Fibroblast of mammary gland (primary cell): ENCODE data around the gene KMT2C.
"Not testable (repeated sequence)": the region's sequence is repeated elsewhere in the genome, so short reads cannot be mapped to it uniquely, and the experiment has no call there.

ENCODE experiments used
- DNase-seq: peaks from one replicate; pipeline ENCODE4 v3.0.0-alpha.2; 2010; ENCODE audit warnings: low read depth
- H3K4me3 ChIP-seq: 2 replicates; pipeline ENCODE4 v1.5.1; 2011; ENCODE audit warnings: low read depth, mild to moderate bottlenecking, low read length, moderate library complexity; ENCODE audit not compliant: control insufficient read depth
- TF ChIP-seq, protein P1 (sequence below): conservative IDR thresholded peaks from 2 replicates; pipeline ENCODE4 v1.5.1; 2011; ENCODE audit warnings: low read depth, low read length, inconsistent platforms; ENCODE audit not compliant: control insufficient read depth, insufficient read depth

KMT2C gene

GRCh38 chr7:152382244-152382643 lies 53.6 kb downstream of the KMT2C start:
- DNase-seq = no peak
- TF ChIP-seq, protein P1, sequence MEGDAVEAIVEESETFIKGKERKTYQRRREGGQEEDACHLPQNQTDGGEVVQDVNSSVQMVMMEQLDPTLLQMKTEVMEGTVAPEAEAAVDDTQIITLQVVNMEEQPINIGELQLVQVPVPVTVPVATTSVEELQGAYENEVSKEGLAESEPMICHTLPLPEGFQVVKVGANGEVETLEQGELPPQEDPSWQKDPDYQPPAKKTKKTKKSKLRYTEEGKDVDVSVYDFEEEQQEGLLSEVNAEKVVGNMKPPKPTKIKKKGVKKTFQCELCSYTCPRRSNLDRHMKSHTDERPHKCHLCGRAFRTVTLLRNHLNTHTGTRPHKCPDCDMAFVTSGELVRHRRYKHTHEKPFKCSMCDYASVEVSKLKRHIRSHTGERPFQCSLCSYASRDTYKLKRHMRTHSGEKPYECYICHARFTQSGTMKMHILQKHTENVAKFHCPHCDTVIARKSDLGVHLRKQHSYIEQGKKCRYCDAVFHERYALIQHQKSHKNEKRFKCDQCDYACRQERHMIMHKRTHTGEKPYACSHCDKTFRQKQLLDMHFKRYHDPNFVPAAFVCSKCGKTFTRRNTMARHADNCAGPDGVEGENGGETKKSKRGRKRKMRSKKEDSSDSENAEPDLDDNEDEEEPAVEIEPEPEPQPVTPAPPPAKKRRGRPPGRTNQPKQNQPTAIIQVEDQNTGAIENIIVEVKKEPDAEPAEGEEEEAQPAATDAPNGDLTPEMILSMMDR = no peak
- no peak overlapping the region for H3K4me3 ChIP-seq

DNA sequence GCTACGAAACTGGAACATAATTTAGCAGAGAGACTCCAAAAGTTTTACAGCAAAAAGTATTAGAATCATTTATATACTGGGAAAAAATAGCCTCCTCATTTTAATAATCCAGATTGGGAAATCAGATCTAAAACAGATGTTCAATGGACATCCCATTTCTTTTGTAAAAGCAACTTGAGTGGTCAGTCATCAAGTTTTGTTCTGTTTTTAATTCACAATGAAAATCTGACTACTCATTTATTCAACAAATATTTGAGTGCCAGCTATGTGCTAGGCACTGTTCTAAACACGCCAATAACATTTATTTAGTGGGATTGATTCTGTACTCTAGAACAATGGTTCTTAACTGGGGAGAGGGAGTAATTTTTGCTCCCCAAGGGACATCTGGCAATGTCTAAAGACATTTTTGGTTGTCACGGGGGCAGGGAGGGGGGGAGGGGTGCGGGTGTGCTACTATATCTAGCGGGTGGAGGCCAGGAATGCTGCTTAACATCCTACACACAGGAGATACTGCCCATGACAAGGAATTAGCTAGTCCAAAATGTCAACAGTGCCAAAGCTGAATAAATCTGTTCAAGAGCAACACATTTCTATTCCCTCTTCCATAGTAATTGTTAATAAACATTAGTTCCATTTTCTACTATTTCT lies 54.7 kb downstream of the KMT2C start:
- H3K4me3 ChIP-seq = not testable (repeated sequence)
- DNase-seq = peak; percentile 58

GRCh38 chr7:152378497-152378896 lies 57.3 kb downstream of the KMT2C start:
- not testable (repeated sequence) for H3K4me3 ChIP-seq, DNase-seq

DNA sequence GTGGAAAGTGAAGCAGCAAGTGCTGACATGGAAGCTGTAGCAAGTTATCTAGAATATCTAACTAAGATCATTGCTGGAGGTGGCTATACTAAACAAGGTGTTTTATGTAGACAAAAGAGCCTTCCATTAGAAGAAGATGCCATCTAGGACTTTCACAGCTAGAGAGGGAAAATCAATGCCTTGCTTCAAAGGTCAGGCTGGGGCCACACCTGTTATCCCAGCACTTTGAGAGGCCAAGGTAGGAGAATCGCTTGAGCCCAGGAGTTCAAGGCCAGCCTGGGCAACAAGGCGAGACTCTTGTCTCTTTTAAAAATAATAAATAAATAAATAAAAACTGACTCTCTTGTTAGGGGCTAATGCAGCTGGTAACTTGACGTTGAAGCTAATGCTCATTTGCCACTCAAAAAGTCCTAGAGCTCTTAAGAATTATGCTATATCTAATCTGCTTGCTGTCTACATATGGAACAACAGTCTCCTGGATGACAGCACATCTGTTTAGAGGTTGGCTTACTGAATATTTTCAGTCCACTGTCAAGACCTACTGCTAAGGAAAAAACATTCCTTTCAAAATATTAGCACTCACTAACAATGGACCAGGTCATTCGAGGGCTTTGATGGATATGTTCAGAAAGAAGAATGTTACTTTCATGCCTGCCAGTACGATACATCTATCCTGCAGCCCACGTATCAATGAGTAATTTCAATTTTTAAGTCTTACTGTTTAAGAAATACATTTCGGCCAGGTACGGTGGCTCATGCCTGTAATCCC lies 58.9 kb downstream of the KMT2C start:
- DNase-seq, H3K4me3 ChIP-seq: not testable (repeated sequence)

DNA sequence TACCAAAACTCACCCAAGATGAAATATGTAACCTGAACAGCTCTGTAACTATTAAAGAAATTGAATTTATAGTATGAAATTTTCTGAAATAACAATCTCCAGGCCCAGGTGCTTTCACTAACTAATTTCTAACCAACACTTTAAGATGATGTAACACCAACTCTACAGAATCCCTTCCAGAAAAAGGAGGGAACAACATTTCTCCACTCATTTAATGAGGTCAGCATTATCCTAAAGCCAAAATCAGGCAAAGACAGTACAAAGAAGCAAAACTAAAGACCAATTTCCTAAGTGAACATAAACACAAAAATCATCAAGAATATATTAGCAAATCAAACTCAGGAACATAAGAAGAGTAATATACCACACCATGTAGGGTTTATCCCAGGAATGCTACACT lies 65.5 kb downstream of the KMT2C start:
- DNase-seq = no peak
- no peak overlapping the region for H3K4me3 ChIP-seq
- TF ChIP-seq, protein P1 = no peak

DNA sequence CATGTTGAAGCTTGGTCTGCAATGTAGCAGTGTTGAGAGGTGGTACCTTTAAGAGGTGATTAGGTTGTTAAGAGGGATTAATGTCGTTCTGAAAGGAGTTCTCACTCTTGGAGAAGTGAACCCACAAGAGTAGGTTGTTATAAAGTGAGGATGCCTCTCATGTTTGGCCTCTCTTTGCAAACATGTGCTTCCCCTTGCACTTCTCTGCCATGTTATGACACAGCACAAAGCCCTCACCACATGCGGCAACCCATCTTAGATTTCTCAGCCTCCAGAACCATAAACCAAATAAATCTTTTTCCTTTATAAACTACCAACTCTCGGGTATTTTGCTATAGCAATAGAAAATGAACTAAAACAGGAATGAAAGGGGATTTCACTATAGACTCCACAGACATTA lies 66.3 kb downstream of the KMT2C start:
- no peak overlapping the region for H3K4me3 ChIP-seq
- TF ChIP-seq, protein P1 = no peak
- no peak for DNase-seq

DNA sequence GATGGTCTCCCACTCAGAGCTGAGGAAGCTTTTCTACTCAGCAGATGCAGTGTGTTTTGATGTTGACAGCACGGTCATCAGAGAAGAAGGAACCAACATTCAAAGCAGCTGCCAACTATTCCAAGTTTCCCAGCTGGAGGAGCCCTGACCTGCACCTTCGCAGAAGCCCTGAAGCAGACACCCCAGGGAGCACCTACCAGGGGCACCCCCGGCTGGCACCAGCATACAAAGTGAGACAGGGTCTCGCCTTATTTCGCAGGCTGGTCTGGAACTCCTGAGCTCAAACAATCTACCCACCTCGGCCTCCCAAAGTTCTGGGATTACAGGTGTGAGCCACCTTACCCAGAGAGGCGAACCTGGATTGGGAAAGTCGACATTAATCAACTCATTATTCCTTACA lies 68.6 kb downstream of the KMT2C start:
- no peak for DNase-seq

DNA sequence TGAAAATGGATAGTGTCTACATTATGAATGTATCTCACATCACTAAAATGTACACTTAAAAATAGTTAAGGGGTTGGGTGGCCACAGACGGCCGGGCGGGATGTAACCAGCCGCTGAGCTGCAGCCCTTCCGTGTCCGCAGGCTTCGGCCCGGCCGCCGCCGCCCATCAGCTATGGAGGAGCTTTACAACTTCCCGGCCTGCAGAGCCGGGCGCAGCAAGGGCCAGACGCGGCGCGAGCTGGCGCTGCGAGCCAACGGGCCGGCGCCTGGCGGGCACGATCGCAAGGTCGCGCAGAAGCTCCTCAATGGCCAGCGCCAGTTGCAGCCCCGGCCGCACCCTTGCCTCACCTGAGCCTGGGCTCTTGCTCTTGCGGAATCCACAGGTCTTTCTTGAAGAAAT lies 69.1 kb downstream of the KMT2C start:
- TF ChIP-seq, protein P1 = no peak
- DNase-seq = no peak
- H3K4me3 ChIP-seq = no peak overlapping the region

More for the DNA sequence above, 68.6 kb downstream of the KMT2C start:
- no peak overlapping the region for H3K4me3 ChIP-seq
- TF ChIP-seq, protein P1 = no peak
